Stomach (tissue), 9 donors: Measurements from ENCODE around the gene PCNT. TPM values are rescaled to one million over a fixed set of nuclear protein-coding genes. Genes with fewer than 3 reads are reported as not detected.

Source experiments
- DNase-seq, 2 donors: peaks; one replicate each; pipeline versions ENCODE4 v3.0.0 to v3.0.0-alpha.2; 2013 to 2019
- H3K27ac ChIP-seq, 5 donors: fragments of 200-600 bp in 4 of 5; sonication (generic) in 4 of 5; one replicate each; pipeline ENCODE4 v1.5.1; 2013 to 2019; ENCODE audit warnings: mild to moderate bottlenecking in 1 of 5, moderate library complexity in 1 of 5
- H3K27me3 ChIP-seq, 3 donors: fragments of 200-600 bp; sonication (generic); one replicate each; pipeline ENCODE4 v1.5.1; 2017 to 2019; ENCODE audit warnings: mixed run types in 1 of 3
- H3K36me3 ChIP-seq, 4 donors: fragments of 200-600 bp; sonication (generic); 1 replicate in 3 of 4; 2 replicates in 1 of 4; pipeline ENCODE4 v1.5.1; 2016 to 2019
- H3K4me1 ChIP-seq, 4 donors: fragments of 200-600 bp; sonication (generic); one replicate each; pipeline ENCODE4 v1.5.1; 2016 to 2019
- H3K4me3 ChIP-seq, 4 donors: fragments of 200-600 bp; sonication (generic) in 3 of 4; one replicate each; pipeline ENCODE4 v1.5.1; 2016 to 2019; ENCODE audit warnings: mild to moderate bottlenecking in 1 of 4
- H3K9me3 ChIP-seq, 4 donors: fragments of 200-600 bp; sonication (generic); one replicate each; pipeline ENCODE4 v1.5.1; 2016 to 2019
- CTCF ChIP-seq, 7 experiments: fragments of 450-650 bp in 4 of 7; fragments of 200-600 bp in 3 of 7; sonication (generic) in 3 of 7; IDR thresholded peaks; one replicate each; pipeline ENCODE4 v1.5.1; 2016 to 2019; ENCODE audit warnings: antibody characterized with exemption in 7 of 7, control low read depth in 2 of 7, mild to moderate bottlenecking in 1 of 7
- EP300 ChIP-seq: sonication (generic); formaldehyde crosslinking; IDR thresholded peaks from one replicate; pipeline ENCODE4 v1.6.1; 2017; ENCODE audit warnings: antibody characterized with exemption
- POLR2A ChIP-seq, 4 donors: fragments of 450-650 bp; IDR thresholded peaks; one replicate each; pipeline ENCODE4 v1.6.1; 2016; ENCODE audit warnings: antibody characterized with exemption in 4 of 4, control low read depth in 2 of 4, mild to moderate bottlenecking in 1 of 4, moderate library complexity in 1 of 4
- POLR2AphosphoS5 ChIP-seq, 3 donors: sonication (generic); formaldehyde crosslinking; IDR thresholded peaks; one replicate each; pipeline ENCODE4 v1.6.1; 2016; ENCODE audit warnings: antibody characterized with exemption in 3 of 3
- WGBS, 5 donors: extraction: QIAGEN DNeasy Blood & Tissue Kit in 3 of 5; methylation state at CpG; one replicate each; pipeline versions ENCODE4 v1.1.5 to v1.1.7; 2013 to 2018; 5-methylcytosine and 5-hydroxymethylcytosine counted together
- intact Hi-C: fragments of 100-400 bp; cut with DNase I; formaldehyde crosslinking; loops from one replicate; pipeline ENCODE4 v1.15.1; 2023; ENCODE audit warnings: low total_unique reads
- polyA plus RNA-seq, 3 donors: library from polyadenylated mRNA; stranded (reverse); fragments of 200-250 nt; gene quantifications; one replicate each; pipeline ENCODE4 v1.2.3, GENCODE V29; 2013
- total RNA-seq, 5 donors: library from RNA; depleted of rRNA; stranded (reverse); fragments of >200 nt; gene quantifications; one replicate each; pipeline versions ENCODE4 v1.1.0 to v1.2.3, GENCODE V29; 2014 to 2016
- donor health status: healthy with polysubstance abuse.
- donor health status: Bipolar disorder and iron deficiency.
- donor health status: healthy.

The PCNT gene
- total and polyA plus RNA-seq, 8 donors, result 4.7 to 133 (median 38.4) TPM

- DNase-seq, result no peak
- 30 to 35% (median 33%) methylated on average over 6 of the region's 6 CpGs for WGBS, 5 donors
- Histone ChIP-seq H3K4me1 (peaks cover 47 to 69% (median 56%) of the 10 kb centered on the region in 4 donors), H3K36me3 (peaks cover 17 to 39% (median 29%) of the 10 kb centered on the region in 4 donors), H3K27ac (peak within 1 kb of the TSS; percentile 94 to 99 (median 96)), H3K4me3 (peak within 1 kb of the TSS; percentile 72 to 99 (median 89)), H3K27me3 (no peaks in the 10 kb centered on the region), H3K9me3 (no peaks in the 10 kb centered on the region)
- TF ChIP-seq POLR2A (IDR thresholded peaks at IDR 0.05), result no peak
- TF ChIP-seq EP300, result no peak
- no peak for TF ChIP-seq CTCF (IDR thresholded peaks at IDR 0.05)
- no peak for TF ChIP-seq POLR2AphosphoS5 (IDR thresholded peaks at IDR 0.05)
- intact Hi-C loops, result no loop called here
These were observed 38.7 kb upstream of the PCNT start, which contains the start of gene MCM3AP for GRCh38 chr21:46285206-46285661. TSS of gene MCM3AP (minus strand) at chr21:46285611. CDS start at chr21:46285286, 325 bp downstream.

- H3K4me1 ChIP-seq, result peaks cover 47 to 61% (median 55%) of the 10 kb centered on the region in 4 donors
- no peaks in the 10 kb centered on the region for H3K9me3 ChIP-seq
- peak; percentile 89 to 97 for DNase-seq
- peaks cover 14 to 31% (median 22%) of the 10 kb centered on the region in 4 donors for H3K36me3 ChIP-seq
- TF ChIP-seq EP300 (no peak), CTCF (IDR thresholded peaks at IDR 0.05) (peak in 5 of 7 experiments; percentile 10 to 29 (median 20)), POLR2AphosphoS5 (IDR thresholded peaks at IDR 0.05) (peak; percentile 53 to 91 (median 90))
- H3K27ac ChIP-seq, result peak within 1 kb of the TSS; percentile 94 to 99 (median 96)
- intact Hi-C loops, result no loop called here
- H3K4me3 ChIP-seq, result peak within 1 kb of the TSS; percentile 72 to 99 (median 89)
- 0 to 1% (median 0%) methylated on average over 48 to 105 of the region's 105 CpGs for WGBS, 5 donors
- no peaks in the 10 kb centered on the region for H3K27me3 ChIP-seq
These were observed 38.0 kb upstream of the PCNT start, which contains the start of gene YBEY for GRCh38 chr21:46285761-46286647. TSS of gene YBEY (plus strand) at chr21:46286342. CDS start at chr21:46286914, 572 bp downstream.

GRCh38 chr21:46286648-46287002 lies 37.3 kb upstream of the PCNT start:
- TF ChIP-seq POLR2A (IDR thresholded peaks at IDR 0.05) (no peak), EP300 (no peak), POLR2AphosphoS5 (IDR thresholded peaks at IDR 0.05) (no peak), CTCF (IDR thresholded peaks at IDR 0.05) (no peak)
- Histone ChIP-seq H3K27me3 (no peaks in the 10 kb centered on the region), H3K27ac (peak overlapping the region; percentile 94 to 99 (median 96)), H3K36me3 (peaks cover 12 to 33% (median 20%) of the 10 kb centered on the region in 4 donors), H3K4me1 (peaks cover 43 to 55% (median 50%) of the 10 kb centered on the region in 4 donors), H3K4me3 (peak overlapping the region; percentile 72 to 99 (median 89)), H3K9me3 (no peaks in the 10 kb centered on the region)
- intact Hi-C loops, result no loop called here
- WGBS, 5 donors, result 0 to 1% (median 0%) methylated on average over 16 of the region's 16 CpGs
- DNase-seq, result no peak

GRCh38 chr21:46287541-46287940 lies 36.4 kb upstream of the PCNT start:
- Histone ChIP-seq H3K4me3 (peak overlapping the region in 1 of 4 donors; percentile 92), H3K36me3 (peaks cover 6 to 30% (median 18%) of the 10 kb centered on the region in 4 donors), H3K27ac (no peak overlapping the region), H3K4me1 (peaks cover 34 to 46% (median 41%) of the 10 kb centered on the region in 4 donors), H3K27me3 (no peaks in the 10 kb centered on the region), H3K9me3 (no peaks in the 10 kb centered on the region)
- intact Hi-C loops, result no loop called here
- no peak for DNase-seq
- WGBS, 5 donors, result 84 to 94% (median 92%) methylated on average over 10 of the region's 10 CpGs
- TF ChIP-seq POLR2AphosphoS5 (IDR thresholded peaks at IDR 0.05) (no peak), EP300 (no peak), POLR2A (IDR thresholded peaks at IDR 0.05) (no peak), CTCF (IDR thresholded peaks at IDR 0.05) (no peak)
